WI38 (cell line): ENCODE measurements around the gene B3GNT4.

Source experiments
- H3K4me3 ChIP-seq: 2 replicates; pipeline ENCODE4 v1.5.1; 2011; ENCODE audit warnings: low read depth, mild to moderate bottlenecking, control low read depth, low read length
- CTCF ChIP-seq: IDR thresholded peaks from 2 replicates; pipeline ENCODE4 v1.5.1; 2012; ENCODE audit warnings: low read depth, mild to moderate bottlenecking, control low read depth, low read length

B3GNT4 gene

GRCh38 chr12:122226366-122227125 lies 23.0 kb downstream of the B3GNT4 start:
- TF ChIP-seq CTCF: no peak
- peak overlapping the region; percentile 42 for H3K4me3 ChIP-seq

GRCh38 chr12:122227341-122227740 lies 23.8 kb downstream of the B3GNT4 start:
- H3K4me3 ChIP-seq: no peak overlapping the region

GRCh38 chr12:122228092-122228491 lies 24.6 kb downstream of the B3GNT4 start:
- H3K4me3 ChIP-seq: no peak overlapping the region
- no peak for TF ChIP-seq CTCF

More at GRCh38 chr12:122227341-122227740, 23.8 kb downstream of the B3GNT4 start:
- no peak for TF ChIP-seq CTCF

GRCh38 chr12:122230798-122231197 lies 27.3 kb downstream of the B3GNT4 start:
- no peak for TF ChIP-seq CTCF
- H3K4me3 ChIP-seq: no peak overlapping the region

GRCh38 chr12:122232691-122233090 lies 29.2 kb downstream of the B3GNT4 start:
- TF ChIP-seq CTCF: no peak
- no peak overlapping the region for H3K4me3 ChIP-seq

- no peak for TF ChIP-seq CTCF
- no peak overlapping the region for H3K4me3 ChIP-seq
Measured at GRCh38 chr12:122235741-122236140, 32.2 kb downstream of the B3GNT4 start.

- H3K4me3 ChIP-seq: no peak overlapping the region
- no peak for TF ChIP-seq CTCF
Measured at GRCh38 chr12:122238861-122239260, 35.4 kb downstream of the B3GNT4 start.
